SJCRH30 (cell line): ENCODE results near the gene SMYD3. TPM values are rescaled to one million over a fixed set of nuclear protein-coding genes. Genes with fewer than 3 reads are reported as not detected.
"Not testable (repeated sequence)": the region's sequence is repeated elsewhere in the genome, so short reads cannot be mapped to it uniquely, and the experiment has no call there.

Source experiments
- DNase-seq, 2 experiments: peaks; one replicate each; pipeline ENCODE4 v3.0.0-alpha.2; 2015 to 2020
- H3K27ac ChIP-seq: fragments of 250-450 bp; sonication (Bioruptor Pico); 2 replicates; pipeline ENCODE4 v1.5.1; 2020; ENCODE audit warnings: mild to moderate bottlenecking, moderate library complexity
- H3K27me3 ChIP-seq: fragments of 250-450 bp; sonication (Bioruptor Pico); 2 replicates; pipeline ENCODE4 v1.5.1; 2020; ENCODE audit warnings: mild to moderate bottlenecking, moderate library complexity
- H3K36me3 ChIP-seq: fragments of 250-450 bp; sonication (Bioruptor Pico); 2 replicates; pipeline ENCODE4 v1.5.1; 2020; ENCODE audit warnings: mild to moderate bottlenecking, moderate library complexity
- H3K4me1 ChIP-seq: fragments of 250-450 bp; sonication (Bioruptor Pico); 2 replicates; pipeline ENCODE4 v1.5.1; 2020; ENCODE audit warnings: mild to moderate bottlenecking, moderate library complexity
- H3K4me3 ChIP-seq: fragments of 250-450 bp; sonication (Bioruptor Pico); 2 replicates; pipeline ENCODE4 v1.5.1; 2020; ENCODE audit warnings: mild to moderate bottlenecking, moderate library complexity
- H3K9me3 ChIP-seq: fragments of 250-450 bp; sonication (Bioruptor Pico); replicated peaks from 2 replicates; pipeline ENCODE4 v1.5.1; 2020; ENCODE audit warnings: mild to moderate bottlenecking, moderate library complexity
- total RNA-seq: library from RNA; depleted of rRNA; stranded (reverse); fragments of >200 nt; shearing (Covaris generic); gene quantifications from 2 replicates; pipeline ENCODE4 v1.2.3, GENCODE V29; 2014

Gene SMYD3
- total RNA-seq, 1 experiment from 2014 or later: 18.1 TPM

DNA sequence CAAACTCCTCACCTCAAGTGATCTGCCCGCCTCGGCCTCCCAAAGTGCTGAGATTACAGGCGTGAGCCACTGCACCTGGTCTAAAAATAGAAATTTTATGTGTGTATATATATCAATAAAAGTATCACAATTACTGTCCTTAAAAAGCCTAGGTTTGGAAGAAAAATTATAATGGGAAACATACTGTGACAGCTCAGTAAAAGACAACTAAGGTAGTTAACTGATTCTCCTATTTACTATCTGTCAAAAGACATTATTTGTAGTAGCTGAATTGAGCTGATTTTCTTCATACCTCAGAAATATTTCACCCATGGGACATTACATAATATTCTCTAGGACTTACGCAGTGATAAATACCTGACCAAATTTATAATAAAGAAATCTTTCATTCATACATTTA, 122.5 kb downstream of the SMYD3 start:
- Histone ChIP-seq H3K27me3 (no peaks in the 10 kb centered on the region), H3K4me3 (no peak overlapping the region), H3K4me1 (peaks cover 5% of the 10 kb centered on the region; the same call in 1 of the 2 replicates), H3K9me3 (no peaks in the 10 kb centered on the region), H3K36me3 (no peaks in the 10 kb centered on the region), H3K27ac (no peak overlapping the region)
- DNase-seq: no peak

DNA sequence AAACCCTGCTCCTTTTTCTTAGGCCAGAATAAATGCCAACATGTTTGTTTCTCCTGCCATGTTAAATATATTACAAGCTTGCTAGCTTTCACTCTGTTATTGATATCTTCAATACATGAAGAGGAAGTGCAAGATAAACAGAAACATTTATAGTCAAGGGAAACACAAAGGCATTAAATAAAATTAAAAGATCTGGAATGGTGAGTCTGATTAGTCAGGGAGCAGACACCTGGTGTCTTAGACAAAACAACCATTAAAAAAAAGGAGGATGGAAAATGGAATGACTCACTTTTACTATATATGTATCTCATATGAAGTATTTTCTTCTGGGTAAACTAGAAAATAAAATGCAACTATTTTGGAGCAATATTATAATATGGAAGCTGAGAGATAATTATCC, 123.3 kb downstream of the SMYD3 start:
- Histone ChIP-seq H3K9me3 (no peaks in the 10 kb centered on the region), H3K27me3 (no peaks in the 10 kb centered on the region), H3K27ac (no peak overlapping the region), H3K4me3 (no peak overlapping the region), H3K36me3 (no peaks in the 10 kb centered on the region), H3K4me1 (peaks cover 5% of the 10 kb centered on the region; the same call in 1 of the 2 replicates)
- peak in 1 of 2 experiments; percentile 3 for DNase-seq

- Histone ChIP-seq H3K4me3 (no peak overlapping the region), H3K27ac (no peak overlapping the region), H3K27me3 (no peaks in the 10 kb centered on the region), H3K4me1 (peaks cover 5% of the 10 kb centered on the region; the same call in 1 of the 2 replicates), H3K9me3 (no peaks in the 10 kb centered on the region), H3K36me3 (no peaks in the 10 kb centered on the region)
- DNase-seq: no peak
Observed at GRCh38 chr1:246383239-246383589, 123.9 kb downstream of the SMYD3 start.

- H3K27me3 ChIP-seq: no peaks in the 10 kb centered on the region
- DNase-seq: no peak
Observed at GRCh38 chr1:246382589-246383238, 124.4 kb downstream of the SMYD3 start.

GRCh38 chr1:246381452-246381851, 125.6 kb downstream of the SMYD3 start:
- peaks cover 5% of the 10 kb centered on the region; the same call in 1 of the 2 replicates for H3K4me1 ChIP-seq
- H3K27ac ChIP-seq: no peak overlapping the region
- no peaks in the 10 kb centered on the region for H3K9me3 ChIP-seq
- H3K36me3 ChIP-seq: no peaks in the 10 kb centered on the region
- no peak for DNase-seq
- H3K27me3 ChIP-seq: no peaks in the 10 kb centered on the region
- H3K4me3 ChIP-seq: no peak overlapping the region

More at GRCh38 chr1:246382589-246383238, 124.4 kb downstream of the SMYD3 start:
- Histone ChIP-seq H3K9me3 (no peaks in the 10 kb centered on the region), H3K4me1 (peaks cover 5% of the 10 kb centered on the region; the same call in 1 of the 2 replicates), H3K4me3 (no peak overlapping the region), H3K36me3 (no peaks in the 10 kb centered on the region), H3K27ac (no peak overlapping the region)

GRCh38 chr1:246377625-246378153, 129.4 kb downstream of the SMYD3 start:
- H3K36me3 ChIP-seq: no peaks in the 10 kb centered on the region
- no peak overlapping the region for H3K4me3 ChIP-seq
- H3K4me1 ChIP-seq: no peaks in the 10 kb centered on the region
- H3K9me3 ChIP-seq: no peaks in the 10 kb centered on the region
- H3K27ac ChIP-seq: no peak overlapping the region
- no peaks in the 10 kb centered on the region for H3K27me3 ChIP-seq
- DNase-seq: no peak

- Histone ChIP-seq H3K27me3 (no peaks in the 10 kb centered on the region), H3K27ac (no peak overlapping the region), H3K36me3 (no peaks in the 10 kb centered on the region), H3K4me3 (no peak overlapping the region), H3K9me3 (no peaks in the 10 kb centered on the region), H3K4me1 (no peaks in the 10 kb centered on the region)
- no peak for DNase-seq
Observed at GRCh38 chr1:246373828-246374569, 133.1 kb downstream of the SMYD3 start.

GRCh38 chr1:246372559-246372958, 134.5 kb downstream of the SMYD3 start:
- Histone ChIP-seq H3K9me3 (no peaks in the 10 kb centered on the region), H3K36me3 (no peaks in the 10 kb centered on the region), H3K4me1 (no peaks in the 10 kb centered on the region), H3K4me3 (no peak overlapping the region), H3K27me3 (no peaks in the 10 kb centered on the region), H3K27ac (no peak overlapping the region)
- DNase-seq: peak in 1 of 2 experiments; percentile 15

DNA sequence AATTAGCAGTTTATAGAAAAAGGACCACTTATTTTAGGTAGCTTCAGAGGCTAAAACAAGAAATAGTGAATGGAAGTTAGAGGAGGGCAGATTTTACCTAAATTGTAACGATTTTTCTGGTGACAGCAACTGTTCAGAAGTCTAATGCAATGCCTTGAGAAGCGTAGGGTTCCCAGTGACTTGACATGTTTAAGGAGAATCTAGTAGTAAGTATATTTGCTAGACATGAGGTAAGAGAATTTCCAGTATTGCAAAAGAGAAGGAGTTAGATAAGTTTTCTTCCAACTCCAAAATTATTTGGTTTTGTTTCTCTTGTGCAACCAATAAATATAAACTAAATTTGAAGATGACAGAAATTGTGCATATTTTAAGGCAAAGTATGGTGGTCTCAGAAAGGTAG, 140.0 kb downstream of the SMYD3 start:
- DNase-seq: no peak
- Histone ChIP-seq H3K36me3 (no peaks in the 10 kb centered on the region), H3K27me3 (no peaks in the 10 kb centered on the region), H3K4me1 (no peaks in the 10 kb centered on the region), H3K4me3 (no peak overlapping the region), H3K9me3 (no peaks in the 10 kb centered on the region), H3K27ac (no peak overlapping the region)

DNA sequence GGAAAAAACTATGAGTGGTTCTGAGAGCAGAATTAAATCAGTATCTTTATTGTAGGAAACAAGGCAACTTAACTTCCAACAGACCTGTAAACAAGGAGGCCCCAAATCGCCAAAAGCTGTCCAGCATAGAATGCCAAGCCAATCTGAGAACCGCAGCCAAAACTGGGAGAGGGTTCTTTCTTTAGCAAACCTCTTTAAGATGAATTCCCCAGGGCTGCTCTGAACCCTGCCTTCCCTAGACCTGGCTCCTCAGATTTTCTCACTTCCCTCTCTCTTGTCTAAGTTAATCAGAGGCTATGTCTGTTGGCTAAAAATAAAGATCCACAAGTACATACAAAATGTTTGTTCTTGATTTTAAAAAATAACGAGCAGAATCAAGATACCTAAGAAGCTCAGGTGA, 141.4 kb downstream of the SMYD3 start:
- H3K36me3 ChIP-seq: no peaks in the 10 kb centered on the region
- no peaks in the 10 kb centered on the region for H3K27me3 ChIP-seq
- no peak overlapping the region for H3K4me3 ChIP-seq
- no peaks in the 10 kb centered on the region for H3K4me1 ChIP-seq
- H3K9me3 ChIP-seq: no peaks in the 10 kb centered on the region
- DNase-seq: no peak
- no peak overlapping the region for H3K27ac ChIP-seq

DNA sequence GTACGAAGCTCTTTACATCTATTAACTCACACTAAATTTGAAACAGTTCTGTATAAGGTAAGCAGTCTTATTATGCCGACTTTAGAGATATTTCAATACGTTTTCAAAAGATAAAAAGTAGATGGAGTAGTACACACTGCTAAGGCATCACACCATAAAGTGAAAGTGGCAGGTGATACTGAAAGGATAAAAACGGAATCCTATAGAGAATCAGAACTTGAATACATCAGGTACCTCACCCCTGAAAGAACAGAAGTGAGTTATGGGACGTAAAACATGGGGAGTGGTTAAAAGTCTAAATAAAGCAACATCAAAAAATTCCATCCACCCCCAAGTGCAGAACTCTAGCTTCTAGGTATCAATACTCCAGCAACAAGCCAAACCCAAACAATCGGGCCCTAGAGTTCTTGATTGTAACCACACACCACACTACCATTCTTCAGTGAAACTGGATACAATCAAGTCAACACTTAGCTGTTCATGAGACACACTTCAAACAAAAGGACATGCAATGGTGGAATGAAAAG, 142.6 kb downstream of the SMYD3 start:
- Histone ChIP-seq H3K9me3 (no peaks in the 10 kb centered on the region), H3K27ac (no peak overlapping the region), H3K4me3 (no peak overlapping the region), H3K4me1 (no peaks in the 10 kb centered on the region), H3K27me3 (no peaks in the 10 kb centered on the region), H3K36me3 (no peaks in the 10 kb centered on the region)
- no peak for DNase-seq

DNA sequence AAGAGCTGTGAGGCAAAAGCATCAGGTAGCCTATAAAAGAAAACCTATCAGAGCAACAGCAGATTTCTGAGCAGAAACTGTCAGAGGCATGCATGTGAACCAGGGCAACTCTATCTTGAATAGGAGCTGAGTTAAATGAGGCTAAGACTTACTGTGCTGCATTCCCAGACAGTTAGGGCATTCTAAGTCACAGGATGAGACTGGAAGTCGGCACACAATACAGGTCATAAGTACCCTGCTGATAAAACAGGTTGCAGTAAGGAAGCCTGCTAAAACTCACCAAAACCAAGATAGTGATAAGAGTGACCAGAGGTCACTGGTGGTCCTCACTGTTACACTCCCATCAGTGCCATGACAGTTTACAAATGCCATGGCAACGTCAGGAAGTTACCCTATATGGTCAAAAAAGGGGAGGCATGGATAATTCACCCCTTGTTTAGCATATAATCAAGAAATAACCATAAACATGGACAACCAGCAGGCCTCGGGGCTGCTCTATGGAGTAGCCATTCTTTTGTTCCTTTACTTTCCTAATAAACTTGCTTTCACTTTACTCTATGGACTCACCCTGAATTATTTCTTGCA, 150.0 kb downstream of the SMYD3 start:
- not testable (repeated sequence) for H3K27me3 ChIP-seq, H3K36me3 ChIP-seq, H3K9me3 ChIP-seq, H3K4me3 ChIP-seq, H3K27ac ChIP-seq, H3K4me1 ChIP-seq, DNase-seq

DNA sequence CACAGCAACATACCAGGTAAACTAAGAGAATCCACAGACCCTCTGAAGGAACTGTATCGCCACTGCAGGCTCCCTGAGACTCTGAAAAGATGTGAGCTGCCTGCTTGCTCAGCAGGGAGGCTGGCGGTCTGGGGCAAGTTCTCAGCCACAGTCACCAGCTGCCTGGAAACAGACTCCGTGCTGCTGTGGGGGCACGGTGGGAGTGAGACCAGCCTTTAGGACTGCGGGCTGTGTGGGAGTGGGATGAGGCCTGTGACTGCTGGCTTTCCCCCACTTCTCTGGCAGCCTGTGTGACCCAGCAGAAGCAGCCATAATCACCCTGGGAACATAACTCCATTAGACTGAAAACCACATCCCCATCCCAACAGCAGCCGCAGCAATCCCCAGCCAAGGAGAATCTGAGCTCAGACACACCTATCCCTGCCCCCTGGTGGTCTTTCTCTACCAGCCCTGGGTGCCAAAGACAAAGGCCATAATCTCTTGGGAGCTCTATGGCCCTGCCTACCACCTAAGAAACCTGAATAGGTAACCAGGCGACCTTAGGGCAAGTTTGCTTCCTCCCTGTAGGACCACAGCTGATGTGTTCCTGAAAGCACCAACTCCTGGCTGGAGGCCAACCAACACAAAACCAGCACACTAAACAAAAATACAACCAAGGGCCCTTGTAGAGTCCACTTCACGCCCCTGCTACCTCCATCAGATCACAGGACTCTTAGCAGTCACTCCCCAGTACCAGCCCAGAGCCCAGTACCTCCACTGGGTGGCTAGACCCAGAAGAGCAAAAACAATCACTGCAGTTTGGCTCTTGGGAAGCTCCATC, 151.5 kb downstream of the SMYD3 start:
- no peak overlapping the region for H3K27ac ChIP-seq
- H3K4me1 ChIP-seq: no peaks in the 10 kb centered on the region
- no peaks in the 10 kb centered on the region for H3K36me3 ChIP-seq
- no peak overlapping the region for H3K4me3 ChIP-seq
- H3K27me3 ChIP-seq: no peaks in the 10 kb centered on the region
- no peaks in the 10 kb centered on the region for H3K9me3 ChIP-seq
- DNase-seq: peak in 1 of 2 experiments; percentile 6

- no peaks in the 10 kb centered on the region for H3K27me3 ChIP-seq
- H3K9me3 ChIP-seq: no peaks in the 10 kb centered on the region
- no peak overlapping the region for H3K27ac ChIP-seq
Observed at GRCh38 chr1:246351721-246352120, 155.4 kb downstream of the SMYD3 start.

More at GRCh38 chr1:246351721-246352120, 155.4 kb downstream of the SMYD3 start:
- H3K36me3 ChIP-seq: no peaks in the 10 kb centered on the region
- H3K4me3 ChIP-seq: no peak overlapping the region
- DNase-seq: no peak
- no peaks in the 10 kb centered on the region for H3K4me1 ChIP-seq
